Neural cell (in vitro differentiated cells): ENCODE results near the gene FH. TPM values are rescaled to one million over a fixed set of nuclear protein-coding genes. Genes with fewer than 3 reads are reported as not detected.

Experiments used
- H2AFZ ChIP-seq: fragments of 200-600, 300-800 bp; sonication (generic), shearing (Covaris generic); 2 replicates; pipeline ENCODE4 v1.6.0; 2014; ENCODE audit warnings: low read depth, mild to moderate bottlenecking, antibody characterized with exemption, low read length, moderate library complexity
- H3F3A ChIP-seq: fragments of 200-600 bp; shearing (Covaris generic); 2 replicates; pipeline ENCODE4 v1.6.1; 2016; ENCODE audit warnings: mild to moderate bottlenecking, moderate library complexity, mixed read lengths, antibody characterized with exemption, low read length; ENCODE audit not compliant: insufficient read depth, poor library complexity, severe bottlenecking
- H3K27ac ChIP-seq: fragments of 200-600, 300-800 bp; sonication (generic), shearing (Covaris generic); 2 replicates; pipeline ENCODE4 v1.5.1; 2014; ENCODE audit warnings: mild to moderate bottlenecking, low read length, moderate library complexity
- H3K27me3 ChIP-seq: fragments of 300-800, 200-600 bp; sonication (generic), shearing (Covaris generic); 2 replicates; pipeline ENCODE4 v1.6.0; 2014; ENCODE audit warnings: mild to moderate bottlenecking, low read depth, low read length, moderate library complexity; ENCODE audit not compliant: insufficient read depth
- H3K36me3 ChIP-seq: fragments of 300-800, 200-600 bp; sonication (generic), shearing (Covaris generic); 2 replicates; pipeline ENCODE4 v1.5.1; 2014; ENCODE audit warnings: mild to moderate bottlenecking, antibody characterized with exemption, low read length, moderate library complexity; ENCODE audit not compliant: insufficient read depth
- H3K4me2 ChIP-seq: fragments of 300-800, 200-600 bp; sonication (generic), shearing (Covaris generic); 2 replicates; pipeline ENCODE4 v1.6.0; 2014; ENCODE audit warnings: mild to moderate bottlenecking, low read length
- H3K4me3 ChIP-seq: fragments of 300-800, 200-600 bp; sonication (generic), shearing (Covaris generic); 2 replicates; pipeline ENCODE4 v1.5.1; 2014; ENCODE audit warnings: mild to moderate bottlenecking, low read length, moderate library complexity
- H3K79me2 ChIP-seq: fragments of 200-600 bp; shearing (Covaris generic); replicated peaks from 2 replicates; pipeline ENCODE4 v1.6.0; 2014; ENCODE audit warnings: mild to moderate bottlenecking, low read length, moderate library complexity; ENCODE audit not compliant: insufficient read depth
- H3K9ac ChIP-seq: fragments of 300-800, 200-600 bp; sonication (generic), shearing (Covaris generic); 2 replicates; pipeline ENCODE4 v1.6.1; 2016; ENCODE audit warnings: mild to moderate bottlenecking, low read length, mixed read lengths
- H3K9me2 ChIP-seq: fragments of 200-600 bp; shearing (Covaris generic); 2 replicates; pipeline ENCODE4 v1.6.1; 2016; ENCODE audit warnings: mild to moderate bottlenecking, low read length, mixed read lengths; ENCODE audit not compliant: insufficient read depth
- H3K9me3 ChIP-seq: fragments of 200-600, 300-800 bp; sonication (generic), shearing (Covaris generic); 2 replicates; pipeline ENCODE4 v1.6.1; 2016; ENCODE audit warnings: mild to moderate bottlenecking, mixed run types, low read length, moderate library complexity, mixed read lengths
- H4K20me1 ChIP-seq: fragments of 200-600 bp; shearing (Covaris generic); 2 replicates; pipeline ENCODE4 v1.6.1; 2016; ENCODE audit warnings: mild to moderate bottlenecking, mixed run types; ENCODE audit not compliant: insufficient read depth
- CTCF ChIP-seq: fragments of 450-650 bp; IDR thresholded peaks from 2 replicates; pipeline ENCODE4 v1.5.1; 2014; ENCODE audit warnings: antibody characterized with exemption, mild to moderate bottlenecking, moderate library complexity; ENCODE audit not compliant: poor library complexity, severe bottlenecking
- EP300 ChIP-seq: fragments of 450-650 bp; conservative IDR thresholded peaks from 2 replicates; pipeline ENCODE4 v1.6.1; 2014; ENCODE audit warnings: antibody characterized with exemption, mild to moderate bottlenecking, moderate library complexity; ENCODE audit not compliant: poor library complexity, severe bottlenecking
- EZH2 ChIP-seq: fragments of 200-600, 300-800 bp; shearing (Covaris generic), sonication (generic); IDR thresholded peaks from 2 replicates; pipeline ENCODE4 v1.6.1; 2014; ENCODE audit warnings: antibody characterized with exemption, low read length, borderline replicate concordance, mild to moderate bottlenecking; ENCODE audit not compliant: insufficient read depth, poor library complexity, severe bottlenecking
- MXI1 ChIP-seq: fragments of 450-650 bp; conservative IDR thresholded peaks from 2 replicates; pipeline ENCODE4 v1.6.1; 2014; ENCODE audit warnings: antibody characterized with exemption, mild to moderate bottlenecking; ENCODE audit not compliant: poor library complexity, severe bottlenecking
- POLR2AphosphoS5 ChIP-seq: IDR thresholded peaks from 2 replicates; pipeline ENCODE4 v1.6.1; 2012
- RAD21 ChIP-seq: fragments of 450-650 bp; conservative IDR thresholded peaks from 2 replicates; pipeline ENCODE4 v1.6.1; 2014; ENCODE audit warnings: antibody characterized with exemption, mild to moderate bottlenecking, moderate library complexity
- REST ChIP-seq: IDR thresholded peaks from 2 replicates; pipeline ENCODE4 v1.6.1; 2012; ENCODE audit warnings: borderline replicate concordance
- SMC3 ChIP-seq: fragments of 450-650 bp; conservative IDR thresholded peaks from 2 replicates; pipeline ENCODE4 v1.6.1; 2014; ENCODE audit warnings: antibody characterized with exemption, mild to moderate bottlenecking, moderate library complexity; ENCODE audit not compliant: poor library complexity
- TAF1 ChIP-seq: IDR thresholded peaks from 2 replicates; pipeline ENCODE4 v1.6.1; 2012; ENCODE audit warnings: low read depth
- polyA plus RNA-seq: library from polyadenylated mRNA; depleted of rRNA; stranded (reverse); fragments of >200 nt; gene quantifications from 2 replicates; pipeline ENCODE4 v1.2.3, GENCODE V29; 2014

Gene FH
- polyA plus RNA-seq, 1 donor from 2014 or later = 114 TPM

GRCh38 chr1:241482761-241483250 is 36.7 kb downstream of the FH start:
- Histone ChIP-seq H3K79me2 (no peaks in the 10 kb centered on the region), H3K27ac (no peak overlapping the region), H3K4me2 (no peak overlapping the region), H4K20me1 (no peaks in the 10 kb centered on the region), H3K36me3 (no peaks in the 10 kb centered on the region), H2AFZ (no peak overlapping the region), H3F3A (no peaks in the 10 kb centered on the region), H3K9me3 (no peaks in the 10 kb centered on the region), H3K27me3 (no peaks in the 10 kb centered on the region), H3K9ac (no peak overlapping the region), H3K4me3 (no peak overlapping the region), H3K9me2 (no peaks in the 10 kb centered on the region)
- TF ChIP-seq CTCF (no peak), REST (no peak), EZH2 (no peak), RAD21 (no peak), EP300 (no peak), MXI1 (no peak), POLR2AphosphoS5 (no peak), TAF1 (no peak), SMC3 (no peak)

- Histone ChIP-seq H3K4me2 (no peak overlapping the region), H3K36me3 (no peaks in the 10 kb centered on the region), H3F3A (no peaks in the 10 kb centered on the region), H3K9me2 (no peaks in the 10 kb centered on the region), H3K9ac (no peak overlapping the region), H3K79me2 (no peaks in the 10 kb centered on the region), H3K9me3 (no peaks in the 10 kb centered on the region), H4K20me1 (no peaks in the 10 kb centered on the region), H3K27me3 (no peaks in the 10 kb centered on the region), H3K27ac (no peak overlapping the region), H3K4me3 (no peak overlapping the region), H2AFZ (no peak overlapping the region)
- TF ChIP-seq EP300 = no peak
- TF ChIP-seq POLR2AphosphoS5 = no peak
- no peak for TF ChIP-seq EZH2
- TF ChIP-seq MXI1 = no peak
- no peak for TF ChIP-seq REST
- TF ChIP-seq RAD21 = no peak
- no peak for TF ChIP-seq TAF1
- TF ChIP-seq CTCF = no peak
Observed at GRCh38 chr1:241479294-241479693, 40.3 kb downstream of the FH start.
